CD4-positive, alpha-beta memory T cell (primary cell): ENCODE data around the gene HBS1L. TPM values are rescaled to one million over a fixed set of nuclear protein-coding genes. Genes with fewer than 3 reads are reported as not detected.
A peak's percentile ranks its signal among the peaks of the same experiment; 100 is the strongest.

Experiments used
- CTCF ChIA-PET: fragments of 350-600 bp; sonication (Branson Sonifier 250); formaldehyde crosslinking; loops from one replicate; lab custom pipeline; 2021; ENCODE audit warnings: inconsistent platforms; ENCODE audit not compliant: partially characterized antibody; lab: Charles Lee
- POLR2A ChIA-PET: fragments of 350-600 bp; sonication (Branson Sonifier 250); formaldehyde crosslinking; loops from one replicate; lab custom pipeline; 2021; ENCODE audit not compliant: partially characterized antibody; lab: Charles Lee
- DNase-seq, 5 donors: peaks; one replicate each; pipeline versions ENCODE4 v3.0.0 to v3.0.0-alpha.2; 2020 to 2022; ENCODE audit warnings: mixed read lengths in 1 of 5
- H3K27ac ChIP-seq: one replicate; pipeline ENCODE4 v1.7.0; 2013; ENCODE audit warnings: low read depth, low read length
- H3K27me3 ChIP-seq: 2 replicates; pipeline ENCODE4 v1.7.0; 2013; ENCODE audit warnings: mild to moderate bottlenecking, low read length, moderate library complexity; ENCODE audit not compliant: insufficient read depth
- H3K36me3 ChIP-seq: 2 replicates; pipeline ENCODE4 v1.7.0; 2013; ENCODE audit warnings: mild to moderate bottlenecking, low read length, moderate library complexity; ENCODE audit not compliant: insufficient read depth
- H3K4me1 ChIP-seq: 2 replicates; pipeline ENCODE4 v1.7.0; 2013; ENCODE audit warnings: mild to moderate bottlenecking, low read length, moderate library complexity; ENCODE audit not compliant: insufficient read depth
- H3K4me3 ChIP-seq, 2 donors: one replicate each; pipeline ENCODE4 v1.7.0; 2013; ENCODE audit warnings: low read length in 2 of 2, mild to moderate bottlenecking in 1 of 2
- H3K9me3 ChIP-seq, 2 donors: one replicate each; pipeline ENCODE4 v1.7.0; 2013; ENCODE audit warnings: low read length in 2 of 2, control low read depth in 1 of 2; ENCODE audit not compliant: control insufficient read depth in 1 of 2
- H3K27ac Mint-ChIP-seq, 7 donors: one replicate each; pipeline ENCODE4 v1.8.0; 2020 to 2021; ENCODE audit warnings: mixed read lengths in 7 of 7, mild to moderate bottlenecking in 6 of 7, inconsistent platforms in 3 of 7, moderate library complexity in 3 of 7
- H3K27me3 Mint-ChIP-seq, 2 donors: one replicate each; pipeline ENCODE4 v1.8.0; 2020 to 2021; ENCODE audit warnings: mixed read lengths in 2 of 2
- H3K36me3 Mint-ChIP-seq, 2 donors: one replicate each; pipeline ENCODE4 v1.8.0; 2020 to 2021; ENCODE audit warnings: mixed read lengths in 2 of 2, inconsistent platforms in 1 of 2, mild to moderate bottlenecking in 1 of 2
- H3K4me1 Mint-ChIP-seq, 4 donors: one replicate each; pipeline ENCODE4 v1.8.0; 2020 to 2021; ENCODE audit warnings: mixed read lengths in 4 of 4, mild to moderate bottlenecking in 1 of 4
- H3K4me3 Mint-ChIP-seq, 8 donors: one replicate each; pipeline ENCODE4 v1.8.0; 2020 to 2021; ENCODE audit warnings: mixed read lengths in 8 of 8, mild to moderate bottlenecking in 7 of 8, moderate library complexity in 6 of 8, inconsistent platforms in 3 of 8
- H3K9me3 Mint-ChIP-seq, 8 donors: one replicate each; pipeline ENCODE4 v1.8.0; 2020 to 2021; ENCODE audit warnings: mixed read lengths in 8 of 8, mild to moderate bottlenecking in 5 of 8, inconsistent platforms in 3 of 8, moderate library complexity in 1 of 8
- intact Hi-C: fragments of 100-400 bp; cut with micrococcal nuclease; formaldehyde crosslinking; loops from one replicate; pipeline ENCODE4 v1.15.1; 2023
- polyA plus RNA-seq, 2 donors: library from polyadenylated mRNA; unstranded; fragments of 300-500 nt; fragmentation: Illumina TruSeq; gene quantifications; one replicate each; pipeline ENCODE4 v1.2.3, GENCODE V29; 2021
- total RNA-seq, 2 experiments: library from RNA; stranded (reverse); gene quantifications; one replicate each; pipeline ENCODE4 v1.2.3, GENCODE V29; 2021

HBS1L gene
- total and polyA plus RNA-seq, 4 experiments from 2014 or later: 49.0 to 69.9 (median 61.7) TPM

- POLR2A ChIA-PET: interaction anchor here (0.8 to 4.2 kb wide), 7 partner anchors 14 to 1202 kb away, joined by 3 to 46 read pairs (median 7); partner anchors contain the start of genes BCLAF1 and HBS1L
- DNase-seq: no peak
- Mint-ChIP-seq H3K4me1 (peaks cover 31 to 60% (median 47%) of the 10 kb centered on the region in 4 donors), H3K36me3 (no peaks in the 10 kb centered on the region), H3K27me3 (no peaks in the 10 kb centered on the region), H3K4me3 (peak overlapping the region; percentile 39 to 81 (median 69)), H3K27ac (peak overlapping the region; percentile 72 to 95 (median 91)), H3K9me3 (peaks cover 0 to 3% (median 0%) of the 10 kb centered on the region in 8 donors)
- H3K27ac ChIP-seq: peak overlapping the region; percentile 27
- H3K36me3 ChIP-seq: no peaks in the 10 kb centered on the region
- CTCF ChIA-PET: interaction anchor here (0.8 to 5.7 kb wide), 14 partner anchors 12 to 95 kb away, joined by 3 to 49 read pairs (median 8); partner anchors contain the start of genes HBS1L and MYB
- H3K27me3 ChIP-seq: no peaks in the 10 kb centered on the region
- peaks cover 52% of the 10 kb centered on the region for H3K4me1 ChIP-seq
- H3K9me3 ChIP-seq: no peaks in the 10 kb centered on the region
- no peak overlapping the region for H3K4me3 ChIP-seq
- intact Hi-C loops: loop anchor here (2.0 to 5.0 kb wide), 4 partner anchors 15 to 334 kb away; no protein-coding TSS in a partner anchor
These were observed 33.7 kb upstream of the HBS1L start for GRCh38 chr6:135088281-135088680.

GRCh38 chr6:135087803-135088202 is 33.2 kb upstream of the HBS1L start:
- no peaks in the 10 kb centered on the region for H3K36me3 ChIP-seq
- ChIA-PET CTCF (interaction anchor here (0.8 to 5.7 kb wide), 16 partner anchors 12 to 96 kb away, joined by 3 to 49 read pairs (median 8); partner anchors contain the start of genes HBS1L and MYB), POLR2A (interaction anchor here (0.8 to 4.2 kb wide), 8 partner anchors 15 to 1202 kb away, joined by 3 to 46 read pairs (median 9); partner anchors contain the start of genes BCLAF1 and HBS1L)
- Mint-ChIP-seq H3K27me3 (no peaks in the 10 kb centered on the region), H3K27ac (peak overlapping the region; percentile 82 to 95 (median 91)), H3K4me3 (peak overlapping the region; percentile 39 to 81 (median 69)), H3K9me3 (peaks cover 0 to 7% (median 1%) of the 10 kb centered on the region in 8 donors), H3K4me1 (peaks cover 31 to 56% (median 45%) of the 10 kb centered on the region in 4 donors), H3K36me3 (peaks cover 0 to 1% of the 10 kb centered on the region in 2 donors)
- peak overlapping the region; percentile 27 for H3K27ac ChIP-seq
- peaks cover 50% of the 10 kb centered on the region for H3K4me1 ChIP-seq
- H3K27me3 ChIP-seq: no peaks in the 10 kb centered on the region
- DNase-seq: peak; percentile 61 to 83 (median 69)
- intact Hi-C loops: loop anchor here (2.0 to 5.0 kb wide), 4 partner anchors 15 to 334 kb away; no protein-coding TSS in a partner anchor
- no peaks in the 10 kb centered on the region for H3K9me3 ChIP-seq
- peak overlapping the region in 1 of 2 donors; percentile 4 for H3K4me3 ChIP-seq

- DNase-seq: no peak
- Histone ChIP-seq H3K27me3 (no peaks in the 10 kb centered on the region), H3K9me3 (no peaks in the 10 kb centered on the region), H3K36me3 (no peaks in the 10 kb centered on the region), H3K4me1 (peaks cover 50% of the 10 kb centered on the region), H3K4me3 (peak overlapping the region in 1 of 2 donors; percentile 4), H3K27ac (peak overlapping the region; percentile 27)
- ChIA-PET CTCF (interaction anchor here (0.7 to 5.7 kb wide), 17 partner anchors 8 to 96 kb away, joined by 3 to 49 read pairs (median 8); partner anchors contain the start of genes HBS1L and MYB), POLR2A (interaction anchor here (1.0 to 4.2 kb wide), 7 partner anchors 15 to 1202 kb away, joined by 3 to 46 read pairs (median 11); partner anchors contain the start of genes BCLAF1 and HBS1L)
- intact Hi-C loops: loop anchor here (5.0 kb wide), 2 partner anchors 40 to 335 kb away; no protein-coding TSS in a partner anchor
- Mint-ChIP-seq H3K27me3 (no peaks in the 10 kb centered on the region), H3K27ac (peak overlapping the region; percentile 82 to 95 (median 91)), H3K36me3 (peaks cover 0 to 2% of the 10 kb centered on the region in 2 donors), H3K4me3 (peak overlapping the region; percentile 39 to 81 (median 69)), H3K9me3 (peaks cover 0 to 9% (median 2%) of the 10 kb centered on the region in 8 donors), H3K4me1 (peaks cover 31 to 52% (median 42%) of the 10 kb centered on the region in 4 donors)
These were observed 32.8 kb upstream of the HBS1L start for GRCh38 chr6:135087403-135087802.

GRCh38 chr6:135086414-135086764 is 31.8 kb upstream of the HBS1L start:
- peak overlapping the region; percentile 14 to 95 (median 83) for H3K27ac Mint-ChIP-seq
- peaks cover 5 to 7% of the 10 kb centered on the region in 2 donors for H3K36me3 Mint-ChIP-seq
- H3K4me1 Mint-ChIP-seq: peaks cover 31 to 51% (median 41%) of the 10 kb centered on the region in 4 donors
- Histone ChIP-seq H3K9me3 (no peaks in the 10 kb centered on the region), H3K27me3 (no peaks in the 10 kb centered on the region), H3K4me1 (peaks cover 50% of the 10 kb centered on the region), H3K36me3 (no peaks in the 10 kb centered on the region), H3K27ac (peak overlapping the region; percentile 23), H3K4me3 (peak overlapping the region in 1 of 2 donors; percentile 33)
- intact Hi-C loops: loop anchor here (5.0 kb wide), 2 partner anchors 41 to 336 kb away; no protein-coding TSS in a partner anchor
- peaks cover 0 to 17% (median 9%) of the 10 kb centered on the region in 8 donors for H3K9me3 Mint-ChIP-seq
- CTCF ChIA-PET: interaction anchor here (0.8 to 5.7 kb wide), 12 partner anchors 9 to 97 kb away, joined by 3 to 49 read pairs (median 10); partner anchors contain the start of gene HBS1L
- no peaks in the 10 kb centered on the region for H3K27me3 Mint-ChIP-seq
- POLR2A ChIA-PET: interaction anchor here (1.0 to 4.2 kb wide), 7 partner anchors 8 to 97 kb away, joined by 3 to 46 read pairs (median 16); partner anchors contain the start of gene HBS1L
- DNase-seq: no peak
- peak overlapping the region; percentile 61 to 84 (median 70) for H3K4me3 Mint-ChIP-seq

GRCh38 chr6:135085700-135086413 is 31.2 kb upstream of the HBS1L start:
- H3K27me3 Mint-ChIP-seq: no peaks in the 10 kb centered on the region
- peak overlapping the region; percentile 15 to 84 (median 70) for H3K4me3 Mint-ChIP-seq
- H3K9me3 Mint-ChIP-seq: peaks cover 0 to 18% (median 10%) of the 10 kb centered on the region in 8 donors
- POLR2A ChIA-PET: interaction anchor here (0.7 to 4.2 kb wide), 8 partner anchors 8 to 97 kb away, joined by 3 to 46 read pairs (median 14); partner anchors contain the start of gene HBS1L
- CTCF ChIA-PET: interaction anchor here (0.8 to 5.7 kb wide), 10 partner anchors 10 to 98 kb away, joined by 3 to 49 read pairs (median 8); partner anchors contain the start of gene HBS1L
- Histone ChIP-seq H3K27me3 (no peaks in the 10 kb centered on the region), H3K36me3 (no peaks in the 10 kb centered on the region), H3K27ac (peak overlapping the region; percentile 23), H3K4me1 (peaks cover 50% of the 10 kb centered on the region), H3K9me3 (no peaks in the 10 kb centered on the region), H3K4me3 (peak overlapping the region in 1 of 2 donors; percentile 33)
- intact Hi-C loops: loop anchor here (5.0 kb wide), 2 partner anchors 41 to 336 kb away; no protein-coding TSS in a partner anchor
- H3K27ac Mint-ChIP-seq: peak overlapping the region in 5 of 7 donors; percentile 77 to 95 (median 83)
- H3K4me1 Mint-ChIP-seq: peaks cover 31 to 49% (median 41%) of the 10 kb centered on the region in 4 donors
- DNase-seq: no peak
- H3K36me3 Mint-ChIP-seq: peaks cover 5 to 7% of the 10 kb centered on the region in 2 donors

- H3K36me3 ChIP-seq: no peaks in the 10 kb centered on the region
- peaks cover 28 to 44% (median 35%) of the 10 kb centered on the region in 4 donors for H3K4me1 Mint-ChIP-seq
- peaks cover 5 to 10% of the 10 kb centered on the region in 2 donors for H3K36me3 Mint-ChIP-seq
- intact Hi-C loops: loop anchor here (5.0 kb wide), 2 partner anchors 42 to 337 kb away; no protein-coding TSS in a partner anchor
- no peaks in the 10 kb centered on the region for H3K9me3 ChIP-seq
- no peak overlapping the region for H3K4me3 Mint-ChIP-seq
- H3K27me3 Mint-ChIP-seq: peaks cover 0 to 1% of the 10 kb centered on the region in 2 donors
- no peak overlapping the region for H3K27ac ChIP-seq
- no peak overlapping the region for H3K4me3 ChIP-seq
- ChIA-PET POLR2A (interaction anchor here (0.7 to 2.8 kb wide), 2 partner anchors 9 to 18 kb away, joined by 4 to 16 read pairs; no protein-coding TSS in a partner anchor), CTCF (interaction anchor here (1.7 to 5.7 kb wide), 3 partner anchors 30 to 99 kb away, joined by 7 to 49 read pairs (median 9); partner anchors contain the start of gene HBS1L)
- DNase-seq: no peak
- peaks cover 0 to 27% (median 11%) of the 10 kb centered on the region in 8 donors for H3K9me3 Mint-ChIP-seq
- H3K4me1 ChIP-seq: peaks cover 45% of the 10 kb centered on the region
- no peak overlapping the region for H3K27ac Mint-ChIP-seq
- H3K27me3 ChIP-seq: no peaks in the 10 kb centered on the region
These were observed 30.3 kb upstream of the HBS1L start for GRCh38 chr6:135084916-135085269.
